Neural progenitor cell (in vitro differentiated cells): ENCODE measurements around the gene VSX1. TPM values are rescaled to one million over a fixed set of nuclear protein-coding genes. Genes with fewer than 3 reads are reported as not detected.

Source experiments
- DNase-seq: peaks from one replicate; pipeline ENCODE4 v3.0.0-alpha.2; 2016; ENCODE audit warnings: low spot score
- H2AFZ ChIP-seq: fragments of 200-600 bp; sonication (generic); replicated peaks from 2 replicates; pipeline ENCODE4 v1.6.1; 2016; ENCODE audit warnings: antibody characterized with exemption
- H3F3A ChIP-seq: fragments of 200-600 bp; sonication (generic); 2 replicates; pipeline ENCODE4 v1.6.1; 2016; ENCODE audit warnings: antibody characterized with exemption, low read depth
- H3K27ac ChIP-seq: fragments of 200-600 bp; sonication (generic); 2 replicates; pipeline ENCODE4 v1.5.1; 2016; ENCODE audit warnings: mild to moderate bottlenecking
- H3K27me3 ChIP-seq: fragments of 200-600 bp; sonication (generic); 2 replicates; pipeline ENCODE4 v1.6.1; 2016; ENCODE audit warnings: mild to moderate bottlenecking, moderate library complexity
- H3K36me3 ChIP-seq: fragments of 200-600 bp; sonication (generic); 2 replicates; pipeline ENCODE4 v1.5.1; 2016
- H3K4me1 ChIP-seq: fragments of 200-600 bp; sonication (generic); 2 replicates; pipeline ENCODE4 v1.6.1; 2016; ENCODE audit warnings: mixed run types
- H3K4me2 ChIP-seq: fragments of 200-600 bp; sonication (generic); 2 replicates; pipeline ENCODE4 v1.6.1; 2016
- H3K4me3 ChIP-seq: fragments of 200-600 bp; sonication (generic); 2 replicates; pipeline ENCODE4 v1.5.1; 2016
- H3K79me2 ChIP-seq: fragments of 200-600 bp; sonication (generic); 2 replicates; pipeline ENCODE4 v1.6.1; 2016; ENCODE audit warnings: low read depth
- H3K9ac ChIP-seq: fragments of 200-600 bp; sonication (generic); 2 replicates; pipeline ENCODE4 v1.6.1; 2016
- H3K9me3 ChIP-seq: fragments of 200-600 bp; sonication (generic); 2 replicates; pipeline ENCODE4 v1.5.1; 2016; ENCODE audit warnings: low read depth
- H4K20me1 ChIP-seq: fragments of 200-600 bp; sonication (generic); 2 replicates; pipeline ENCODE4 v1.6.1; 2016; ENCODE audit warnings: low read depth
- H3K27ac Mint-ChIP-seq: 3 replicates; pipeline ENCODE4 v1.8.0; 2021; ENCODE audit warnings: mixed read lengths
- H3K27me3 Mint-ChIP-seq: 2 replicates; pipeline ENCODE4 v1.8.0; 2022; ENCODE audit warnings: low read depth, mild to moderate bottlenecking, inconsistent platforms, moderate library complexity, mixed read lengths; ENCODE audit not compliant: insufficient read depth
- H3K36me3 Mint-ChIP-seq: 3 replicates; pipeline ENCODE4 v1.8.0; 2021; ENCODE audit warnings: mixed read lengths
- H3K4me1 Mint-ChIP-seq: 3 replicates; pipeline ENCODE4 v1.8.0; 2021; ENCODE audit warnings: mixed read lengths
- H3K4me3 Mint-ChIP-seq: 3 replicates; pipeline ENCODE4 v1.8.0; 2021; ENCODE audit warnings: mild to moderate bottlenecking, moderate library complexity, mixed read lengths
- H3K9me3 Mint-ChIP-seq: 3 replicates; pipeline ENCODE4 v1.8.0; 2020; ENCODE audit warnings: mixed read lengths
- CTCF ChIP-seq: fragments of 200-600 bp; sonication (generic); IDR thresholded peaks from 2 replicates; pipeline ENCODE4 v1.5.1; 2017; ENCODE audit warnings: antibody characterized with exemption, mild to moderate bottlenecking
- EZH2 ChIP-seq: fragments of 200-600 bp; sonication (generic); IDR thresholded peaks from 2 replicates; pipeline ENCODE4 v1.6.1; 2017; ENCODE audit warnings: antibody characterized with exemption, mild to moderate bottlenecking, moderate library complexity
- EZH2phosphoT487 ChIP-seq: fragments of 200-600 bp; sonication (generic); IDR thresholded peaks from 2 replicates; pipeline ENCODE4 v1.6.1; 2017; ENCODE audit warnings: antibody characterized with exemption
- total RNA-seq: library from RNA; depleted of rRNA; stranded (reverse); fragments of >200 nt; gene quantifications from 2 replicates; pipeline ENCODE4 v1.2.3, GENCODE V29; 2015; ENCODE audit warnings: low replicate concordance

The VSX1 gene
- total RNA-seq, 1 donor from 2014 or later, result not detected

- Mint-ChIP-seq H3K4me1 (no peaks in the 10 kb centered on the region), H3K9me3 (peaks cover 5% of the 10 kb centered on the region), H3K27ac (no peak overlapping the region), H3K36me3 (no peaks in the 10 kb centered on the region), H3K4me3 (peak overlapping the region; percentile 5), H3K27me3 (peaks cover 44% of the 10 kb centered on the region)
- peaks cover 5% of the 10 kb centered on the region for H3K4me1 ChIP-seq
- H3K36me3 ChIP-seq, result no peaks in the 10 kb centered on the region
- H3K9me3 ChIP-seq, result no peaks in the 10 kb centered on the region
- H3K79me2 ChIP-seq, result no peaks in the 10 kb centered on the region
- TF ChIP-seq CTCF (peak; percentile 8), EZH2phosphoT487 (no peak), EZH2 (no peak)
- H3K9ac ChIP-seq, result no peak overlapping the region
- H3K27ac ChIP-seq, result no peak overlapping the region
- H3F3A ChIP-seq, result no peaks in the 10 kb centered on the region
- H2AFZ ChIP-seq, result no peak overlapping the region
- peak overlapping the region; percentile 27 for H3K4me3 ChIP-seq
- peaks cover 99% of the 10 kb centered on the region for H3K27me3 ChIP-seq
- peaks cover 33% of the 10 kb centered on the region for H4K20me1 ChIP-seq
- peak overlapping the region; percentile 46 for H3K4me2 ChIP-seq
- DNase-seq, result peak; percentile 27
Observed at GRCh38 chr20:25076731-25077609, 5.0 kb downstream of the VSX1 start.

GRCh38 chr20:25076201-25076600 lies 5.7 kb downstream of the VSX1 start:
- Histone ChIP-seq H3K79me2 (no peaks in the 10 kb centered on the region), H3K4me2 (no peak overlapping the region), H3K27me3 (peaks cover 99% of the 10 kb centered on the region), H3K9me3 (no peaks in the 10 kb centered on the region), H3K36me3 (no peaks in the 10 kb centered on the region), H3K4me1 (no peaks in the 10 kb centered on the region), H3K9ac (no peak overlapping the region), H4K20me1 (peaks cover 27% of the 10 kb centered on the region), H3K27ac (no peak overlapping the region), H2AFZ (no peak overlapping the region), H3F3A (no peaks in the 10 kb centered on the region), H3K4me3 (no peak overlapping the region)
- no peak overlapping the region for H3K27ac Mint-ChIP-seq
- DNase-seq, result no peak
- H3K4me3 Mint-ChIP-seq, result no peak overlapping the region
- H3K9me3 Mint-ChIP-seq, result peaks cover 5% of the 10 kb centered on the region
- peaks cover 45% of the 10 kb centered on the region for H3K27me3 Mint-ChIP-seq
- TF ChIP-seq EZH2phosphoT487 (no peak), CTCF (no peak), EZH2 (no peak)
- H3K4me1 Mint-ChIP-seq, result peaks cover 2% of the 10 kb centered on the region
- no peaks in the 10 kb centered on the region for H3K36me3 Mint-ChIP-seq

GRCh38 chr20:25073544-25073943 lies 8.4 kb downstream of the VSX1 start:
- H3K27ac ChIP-seq, result no peak overlapping the region
- H3K27me3 ChIP-seq, result peaks cover 99% of the 10 kb centered on the region
- TF ChIP-seq EZH2phosphoT487 (no peak), CTCF (no peak), EZH2 (no peak)
- Mint-ChIP-seq H3K4me3 (no peak overlapping the region), H3K36me3 (no peaks in the 10 kb centered on the region), H3K4me1 (peaks cover 2% of the 10 kb centered on the region), H3K27me3 (peaks cover 29% of the 10 kb centered on the region), H3K27ac (no peak overlapping the region), H3K9me3 (peaks cover 3% of the 10 kb centered on the region)
- H3F3A ChIP-seq, result no peaks in the 10 kb centered on the region
- H3K9me3 ChIP-seq, result no peaks in the 10 kb centered on the region
- H3K9ac ChIP-seq, result no peak overlapping the region
- H3K79me2 ChIP-seq, result no peaks in the 10 kb centered on the region
- no peak for DNase-seq
- H2AFZ ChIP-seq, result no peak overlapping the region
- no peak overlapping the region for H3K4me2 ChIP-seq
- no peaks in the 10 kb centered on the region for H3K4me1 ChIP-seq
- H4K20me1 ChIP-seq, result peaks cover 9% of the 10 kb centered on the region
- H3K36me3 ChIP-seq, result no peaks in the 10 kb centered on the region
- H3K4me3 ChIP-seq, result no peak overlapping the region
